Panc1 (cell line): ENCODE results near the gene SNX12. TPM values are rescaled to one million over a fixed set of nuclear protein-coding genes. Genes with fewer than 3 reads are reported as not detected.

Source experiments
- ATAC-seq: fragments of 200-7000 bp; cut with Tn5 transposase; 2 replicates; pipeline ENCODE4 v1.9.1; 2020; ENCODE audit warnings: mild to moderate bottlenecking, moderate library complexity
- BruUV-seq: library from RNA; stranded (reverse); fragments of 400-500 nt; replicated peaks from 2 replicates; lab custom pipeline; 2021; lab: Mats Ljungman, UMichigan
- CTCF ChIA-PET: fragments of 300-600 bp; sonication (Branson Sonifier 250); formaldehyde crosslinking; loops from one replicate; lab custom pipeline; 2022; ENCODE audit warnings: antibody characterized with exemption; lab: Charles Lee
- POLR2A ChIA-PET: fragments of 300-600 bp; sonication (Branson Sonifier 250); formaldehyde crosslinking; loops from one replicate; lab custom pipeline; 2022; ENCODE audit warnings: antibody characterized with exemption; lab: Charles Lee
- DNase-seq: peaks from one replicate; pipeline ENCODE4 v3.0.0-alpha.2; 2010; ENCODE audit warnings: low read depth, low spot score
- H3K27ac ChIP-seq: 2 replicates; pipeline ENCODE4 v1.5.1; 2011; ENCODE audit warnings: mild to moderate bottlenecking, low read length, inconsistent platforms
- H3K27me3 ChIP-seq: fragments of 200-500 bp; sonication (Bioruptor generic); 2 replicates; pipeline ENCODE4 v1.6.0; 2014; ENCODE audit warnings: low read length, inconsistent platforms; ENCODE audit not compliant: control insufficient read depth, insufficient read depth
- H3K36me3 ChIP-seq: fragments of 200-500 bp; sonication (Bioruptor generic); 2 replicates; pipeline ENCODE4 v1.5.1; 2014; ENCODE audit warnings: inconsistent platforms, mild to moderate bottlenecking, low read length, moderate library complexity; ENCODE audit not compliant: control insufficient read depth, insufficient read depth
- H3K4me1 ChIP-seq: 2 replicates; pipeline ENCODE4 v1.5.1; 2011; ENCODE audit warnings: inconsistent platforms, mild to moderate bottlenecking, low read length, moderate library complexity; ENCODE audit not compliant: control insufficient read depth, insufficient read depth
- H3K4me3 ChIP-seq, 2 experiments: 2 replicates each; pipeline ENCODE4 v1.5.1; 2011 to 2012; ENCODE audit warnings: low read depth in 2 of 2, low read length in 2 of 2, mild to moderate bottlenecking in 2 of 2, inconsistent platforms in 1 of 2, moderate library complexity in 1 of 2
- H3K9me3 ChIP-seq: fragments of 200-500 bp; sonication (Bioruptor generic); 2 replicates; pipeline ENCODE4 v1.5.1; 2014; ENCODE audit warnings: low read depth, mild to moderate bottlenecking, inconsistent platforms, low read length, moderate library complexity; ENCODE audit not compliant: control insufficient read depth, insufficient read depth
- CTCF ChIP-seq: fragments of 450-650 bp; IDR thresholded peaks from 2 replicates; pipeline ENCODE4 v1.5.1; 2017; ENCODE audit warnings: mild to moderate bottlenecking
- POLR2AphosphoS5 ChIP-seq: IDR thresholded peaks from 2 replicates; pipeline ENCODE4 v1.6.1; 2012; ENCODE audit warnings: mild to moderate bottlenecking, low read depth, low read length, moderate library complexity
- SIN3A ChIP-seq: IDR thresholded peaks from 2 replicates; pipeline ENCODE4 v1.6.1; 2012; ENCODE audit warnings: low read depth, mild to moderate bottlenecking, low read length, moderate library complexity, borderline replicate concordance; ENCODE audit not compliant: insufficient read depth
- TCF7L2 ChIP-seq: IDR thresholded peaks from 2 replicates; pipeline ENCODE4 v1.6.1; 2011; ENCODE audit warnings: mild to moderate bottlenecking, low read depth, low read length, inconsistent platforms
- in situ Hi-C: cut with HindIII; loops from 2 replicates; pipeline ENCODE4 v1.10.0; 2016; ENCODE audit warnings: low sequenced_read_pairs, low pct_unique_long_range_greater_than_20kb
- intact Hi-C: fragments of 100-400 bp; cut with micrococcal nuclease; formaldehyde crosslinking; loops from one replicate; pipeline ENCODE4 v1.10.0; 2022; ENCODE audit not compliant: unreplicated experiment
- total RNA-seq: library from RNA; stranded (reverse); gene quantifications from one replicate; pipeline ENCODE4 v1.2.1, GENCODE V29; 2021; ENCODE audit not compliant: unreplicated experiment
- TF ChIP-seq, protein P1 (sequence below), 2 experiments: IDR thresholded peaks; 2 replicates each; pipeline ENCODE4 v1.6.1; 2011 to 2012; ENCODE audit warnings: low read depth in 2 of 2, control low read depth in 1 of 2, low read length in 1 of 2, mild to moderate bottlenecking in 1 of 2, moderate library complexity in 1 of 2; ENCODE audit not compliant: insufficient read depth in 1 of 2

Gene SNX12
- total RNA-seq, 1 experiment from 2014 or later: 117 TPM

DNA sequence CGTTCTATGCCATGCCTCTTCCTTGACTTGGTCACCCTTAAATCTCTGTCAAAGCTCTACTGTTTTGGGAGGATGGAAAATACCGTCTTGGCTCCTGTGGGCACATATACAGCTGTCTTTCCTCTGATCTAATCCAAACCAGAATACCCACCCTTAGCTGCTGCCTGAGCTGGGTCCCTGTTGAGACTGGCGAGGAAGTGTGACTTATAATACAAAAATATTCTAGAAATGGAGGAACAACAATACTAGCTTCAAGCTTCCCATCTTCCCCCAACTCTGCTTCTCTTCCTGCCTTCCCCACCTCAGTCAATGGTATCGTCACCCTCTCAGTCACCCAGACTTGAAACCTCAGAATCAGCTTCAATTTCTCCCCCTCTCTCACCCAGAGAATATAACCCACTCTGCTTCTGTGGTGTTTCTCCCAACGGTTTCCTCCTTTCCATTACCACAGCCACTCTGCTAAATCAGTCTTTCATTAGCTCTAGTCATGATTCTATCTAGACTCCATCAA lies 43.8 kb upstream of the SNX12 start:
- no TSS peak for BruUV-seq
- H3K9me3 ChIP-seq: no peaks in the 10 kb centered on the region
- no peak for ATAC-seq
- H3K27ac ChIP-seq: no peak overlapping the region
- H3K4me3 ChIP-seq: no peak overlapping the region
- H3K27me3 ChIP-seq: no peaks in the 10 kb centered on the region
- POLR2A ChIA-PET: no interaction called here
- no peak for DNase-seq
- TF ChIP-seq TCF7L2: no peak
- TF ChIP-seq, protein P1, sequence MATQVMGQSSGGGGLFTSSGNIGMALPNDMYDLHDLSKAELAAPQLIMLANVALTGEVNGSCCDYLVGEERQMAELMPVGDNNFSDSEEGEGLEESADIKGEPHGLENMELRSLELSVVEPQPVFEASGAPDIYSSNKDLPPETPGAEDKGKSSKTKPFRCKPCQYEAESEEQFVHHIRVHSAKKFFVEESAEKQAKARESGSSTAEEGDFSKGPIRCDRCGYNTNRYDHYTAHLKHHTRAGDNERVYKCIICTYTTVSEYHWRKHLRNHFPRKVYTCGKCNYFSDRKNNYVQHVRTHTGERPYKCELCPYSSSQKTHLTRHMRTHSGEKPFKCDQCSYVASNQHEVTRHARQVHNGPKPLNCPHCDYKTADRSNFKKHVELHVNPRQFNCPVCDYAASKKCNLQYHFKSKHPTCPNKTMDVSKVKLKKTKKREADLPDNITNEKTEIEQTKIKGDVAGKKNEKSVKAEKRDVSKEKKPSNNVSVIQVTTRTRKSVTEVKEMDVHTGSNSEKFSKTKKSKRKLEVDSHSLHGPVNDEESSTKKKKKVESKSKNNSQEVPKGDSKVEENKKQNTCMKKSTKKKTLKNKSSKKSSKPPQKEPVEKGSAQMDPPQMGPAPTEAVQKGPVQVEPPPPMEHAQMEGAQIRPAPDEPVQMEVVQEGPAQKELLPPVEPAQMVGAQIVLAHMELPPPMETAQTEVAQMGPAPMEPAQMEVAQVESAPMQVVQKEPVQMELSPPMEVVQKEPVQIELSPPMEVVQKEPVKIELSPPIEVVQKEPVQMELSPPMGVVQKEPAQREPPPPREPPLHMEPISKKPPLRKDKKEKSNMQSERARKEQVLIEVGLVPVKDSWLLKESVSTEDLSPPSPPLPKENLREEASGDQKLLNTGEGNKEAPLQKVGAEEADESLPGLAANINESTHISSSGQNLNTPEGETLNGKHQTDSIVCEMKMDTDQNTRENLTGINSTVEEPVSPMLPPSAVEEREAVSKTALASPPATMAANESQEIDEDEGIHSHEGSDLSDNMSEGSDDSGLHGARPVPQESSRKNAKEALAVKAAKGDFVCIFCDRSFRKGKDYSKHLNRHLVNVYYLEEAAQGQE (IDR thresholded peaks at IDR 0.05; ENCODE audit: insufficient read depth in 1 of 2, low read depth in 2 of 2, low read length in 1 of 2): no peak
- TF ChIP-seq POLR2AphosphoS5: no peak
- no peak for TF ChIP-seq SIN3A
- no peak for TF ChIP-seq CTCF
- CTCF ChIA-PET: interaction anchor here (0.8 kb wide), 1 partner anchor 19 kb away, joined by 14 read pairs; no protein-coding TSS in a partner anchor
- intact Hi-C loops: no loop called here
- no peaks in the 10 kb centered on the region for H3K4me1 ChIP-seq
- H3K36me3 ChIP-seq: no peaks in the 10 kb centered on the region
- in situ Hi-C loops: no loop called here

- intact Hi-C loops (no loop called here), in situ Hi-C loops (no loop called here)
- no peaks in the 10 kb centered on the region for H3K36me3 ChIP-seq
- POLR2A ChIA-PET: no interaction called here
- H3K4me1 ChIP-seq: no peaks in the 10 kb centered on the region
- no TSS peak for BruUV-seq
- CTCF ChIA-PET: interaction anchor here (0.8 kb wide), 1 partner anchor 19 kb away, joined by 14 read pairs; no protein-coding TSS in a partner anchor
- H3K27me3 ChIP-seq: no peaks in the 10 kb centered on the region
- TF ChIP-seq SIN3A (no peak), TCF7L2 (no peak), CTCF (no peak), POLR2AphosphoS5 (no peak)
- TF ChIP-seq, protein P1 (IDR thresholded peaks at IDR 0.05; ENCODE audit: insufficient read depth in 1 of 2, low read depth in 2 of 2, low read length in 1 of 2): no peak
- no peak within 1 kb of the TSS for H3K4me3 ChIP-seq
- no peak for DNase-seq
- H3K27ac ChIP-seq: no peak within 1 kb of the TSS
- ATAC-seq: no peak
- no peaks in the 10 kb centered on the region for H3K9me3 ChIP-seq
Measured at GRCh38 chrX:71111141-71111843, 43.2 kb upstream of the SNX12 start, which contains the start of gene IL2RG. Gene IL2RG (minus strand): TSS chrX:71111577. CDS start chrX:71111539, 38 bp downstream.
